Neutrophil (primary cell): ENCODE measurements around the gene TNC.

Experiments used
- H3K27ac ChIP-seq: fragments of 200-600 bp; sonication (generic); 2 replicates; pipeline ENCODE4 v1.5.1; 2016; ENCODE audit warnings: mild to moderate bottlenecking, moderate library complexity
- H3K27me3 ChIP-seq: fragments of 200-600 bp; sonication (generic); 2 replicates; pipeline ENCODE4 v1.6.0; 2016; ENCODE audit warnings: mild to moderate bottlenecking
- H3K36me3 ChIP-seq: fragments of 200-600 bp; sonication (generic); 2 replicates; pipeline ENCODE4 v1.5.1; 2017
- H3K4me1 ChIP-seq, 2 experiments: fragments of 200-600 bp in 1 of 2; sonication (generic) in 1 of 2; 1 replicate in 1 of 2; 2 replicates in 1 of 2; pipeline versions ENCODE4 v1.5.1 to v1.6.1; 2013 to 2016; ENCODE audit warnings: low read depth in 1 of 2, low read length in 1 of 2, mild to moderate bottlenecking in 1 of 2, moderate library complexity in 1 of 2; ENCODE audit not compliant: control insufficient read depth in 1 of 2, insufficient read depth in 1 of 2
- H3K4me3 ChIP-seq, 2 experiments: fragments of 200-600 bp in 1 of 2; sonication (generic) in 1 of 2; 1 replicate in 1 of 2; 2 replicates in 1 of 2; pipeline ENCODE4 v1.5.1; 2013 to 2016; ENCODE audit warnings: low read depth in 1 of 2, low read length in 1 of 2, mild to moderate bottlenecking in 1 of 2, moderate library complexity in 1 of 2
- H3K9me3 ChIP-seq: fragments of 200-600 bp; sonication (generic); 2 replicates; pipeline ENCODE4 v1.5.1; 2016
- TF ChIP-seq, protein P1 (sequence below): fragments of 200-600 bp; sonication (generic); IDR thresholded peaks from 2 replicates; pipeline ENCODE4 v1.5.1; 2016; ENCODE audit warnings: antibody characterized with exemption

Gene TNC

GRCh38 chr9:115068031-115068430 is 49.9 kb downstream of the TNC start:
- no peaks in the 10 kb centered on the region for H3K4me1 ChIP-seq
- H3K27ac ChIP-seq: no peak overlapping the region
- no peak overlapping the region for H3K4me3 ChIP-seq
- no peaks in the 10 kb centered on the region for H3K9me3 ChIP-seq
- no peaks in the 10 kb centered on the region for H3K36me3 ChIP-seq
- TF ChIP-seq, protein P1, sequence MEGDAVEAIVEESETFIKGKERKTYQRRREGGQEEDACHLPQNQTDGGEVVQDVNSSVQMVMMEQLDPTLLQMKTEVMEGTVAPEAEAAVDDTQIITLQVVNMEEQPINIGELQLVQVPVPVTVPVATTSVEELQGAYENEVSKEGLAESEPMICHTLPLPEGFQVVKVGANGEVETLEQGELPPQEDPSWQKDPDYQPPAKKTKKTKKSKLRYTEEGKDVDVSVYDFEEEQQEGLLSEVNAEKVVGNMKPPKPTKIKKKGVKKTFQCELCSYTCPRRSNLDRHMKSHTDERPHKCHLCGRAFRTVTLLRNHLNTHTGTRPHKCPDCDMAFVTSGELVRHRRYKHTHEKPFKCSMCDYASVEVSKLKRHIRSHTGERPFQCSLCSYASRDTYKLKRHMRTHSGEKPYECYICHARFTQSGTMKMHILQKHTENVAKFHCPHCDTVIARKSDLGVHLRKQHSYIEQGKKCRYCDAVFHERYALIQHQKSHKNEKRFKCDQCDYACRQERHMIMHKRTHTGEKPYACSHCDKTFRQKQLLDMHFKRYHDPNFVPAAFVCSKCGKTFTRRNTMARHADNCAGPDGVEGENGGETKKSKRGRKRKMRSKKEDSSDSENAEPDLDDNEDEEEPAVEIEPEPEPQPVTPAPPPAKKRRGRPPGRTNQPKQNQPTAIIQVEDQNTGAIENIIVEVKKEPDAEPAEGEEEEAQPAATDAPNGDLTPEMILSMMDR: no peak
- H3K27me3 ChIP-seq: no peaks in the 10 kb centered on the region

GRCh38 chr9:115063058-115063845 is 54.7 kb downstream of the TNC start:
- H3K4me3 ChIP-seq: no peak overlapping the region
- no peaks in the 10 kb centered on the region for H3K4me1 ChIP-seq
- H3K27ac ChIP-seq: no peak overlapping the region

DNA sequence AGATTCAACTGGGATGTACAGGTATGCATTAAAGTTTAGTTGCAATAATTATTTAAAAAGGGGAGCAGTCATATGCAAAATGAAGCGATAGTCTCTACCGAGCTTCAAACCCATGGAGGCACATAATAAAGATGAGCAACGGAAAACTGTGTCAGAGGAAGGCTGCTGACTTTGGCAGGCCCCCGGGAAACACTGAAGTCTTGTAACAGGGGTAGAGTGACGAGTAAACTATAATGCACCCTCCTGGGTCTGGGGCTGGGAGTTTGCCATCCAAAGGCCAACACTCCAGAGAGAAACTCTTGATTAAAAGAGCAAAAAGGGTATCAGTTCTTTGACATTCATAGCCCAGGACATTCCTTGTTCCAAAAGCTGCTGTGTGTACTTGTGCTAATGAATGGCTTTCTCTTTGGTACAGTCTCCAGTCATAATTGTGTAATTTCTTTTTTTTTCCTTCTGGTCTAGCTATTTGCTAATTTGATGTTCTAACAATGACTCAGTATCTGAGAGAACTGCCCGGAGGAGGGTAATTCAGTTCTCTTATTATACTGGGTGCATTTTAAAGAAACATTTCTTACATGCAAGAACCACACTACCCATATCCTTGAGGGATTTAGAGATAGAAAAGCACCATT is 59.2 kb downstream of the TNC start:
- Histone ChIP-seq H3K36me3 (no peaks in the 10 kb centered on the region), H3K4me3 (no peak overlapping the region), H3K27me3 (peaks cover 21% of the 10 kb centered on the region), H3K4me1 (no peaks in the 10 kb centered on the region), H3K9me3 (no peaks in the 10 kb centered on the region), H3K27ac (no peak overlapping the region)
- TF ChIP-seq, protein P1: no peak

More at GRCh38 chr9:115063058-115063845, 54.7 kb downstream of the TNC start:
- TF ChIP-seq, protein P1: no peak
- no peaks in the 10 kb centered on the region for H3K9me3 ChIP-seq
- H3K27me3 ChIP-seq: peaks cover 5% of the 10 kb centered on the region
- H3K36me3 ChIP-seq: no peaks in the 10 kb centered on the region

GRCh38 chr9:115058175-115058574 is 59.8 kb downstream of the TNC start:
- no peak overlapping the region for H3K27ac ChIP-seq
- H3K4me1 ChIP-seq: no peaks in the 10 kb centered on the region
- peaks cover 22% of the 10 kb centered on the region for H3K27me3 ChIP-seq
- TF ChIP-seq, protein P1: no peak
- H3K4me3 ChIP-seq: no peak overlapping the region
- no peaks in the 10 kb centered on the region for H3K36me3 ChIP-seq
- no peaks in the 10 kb centered on the region for H3K9me3 ChIP-seq

GRCh38 chr9:115057559-115057958 is 60.4 kb downstream of the TNC start:
- no peak overlapping the region for H3K4me3 ChIP-seq
- no peak overlapping the region for H3K27ac ChIP-seq
- H3K9me3 ChIP-seq: no peaks in the 10 kb centered on the region
- TF ChIP-seq, protein P1: no peak
- peaks cover 22% of the 10 kb centered on the region for H3K27me3 ChIP-seq
- no peaks in the 10 kb centered on the region for H3K36me3 ChIP-seq
- H3K4me1 ChIP-seq: no peaks in the 10 kb centered on the region
